Measurements from ENCODE around the gene ITGB4.
"Not testable (repeated sequence)": the region's sequence is repeated elsewhere in the genome, so short reads cannot be mapped to it uniquely, and the experiment has no call there.

DNA sequence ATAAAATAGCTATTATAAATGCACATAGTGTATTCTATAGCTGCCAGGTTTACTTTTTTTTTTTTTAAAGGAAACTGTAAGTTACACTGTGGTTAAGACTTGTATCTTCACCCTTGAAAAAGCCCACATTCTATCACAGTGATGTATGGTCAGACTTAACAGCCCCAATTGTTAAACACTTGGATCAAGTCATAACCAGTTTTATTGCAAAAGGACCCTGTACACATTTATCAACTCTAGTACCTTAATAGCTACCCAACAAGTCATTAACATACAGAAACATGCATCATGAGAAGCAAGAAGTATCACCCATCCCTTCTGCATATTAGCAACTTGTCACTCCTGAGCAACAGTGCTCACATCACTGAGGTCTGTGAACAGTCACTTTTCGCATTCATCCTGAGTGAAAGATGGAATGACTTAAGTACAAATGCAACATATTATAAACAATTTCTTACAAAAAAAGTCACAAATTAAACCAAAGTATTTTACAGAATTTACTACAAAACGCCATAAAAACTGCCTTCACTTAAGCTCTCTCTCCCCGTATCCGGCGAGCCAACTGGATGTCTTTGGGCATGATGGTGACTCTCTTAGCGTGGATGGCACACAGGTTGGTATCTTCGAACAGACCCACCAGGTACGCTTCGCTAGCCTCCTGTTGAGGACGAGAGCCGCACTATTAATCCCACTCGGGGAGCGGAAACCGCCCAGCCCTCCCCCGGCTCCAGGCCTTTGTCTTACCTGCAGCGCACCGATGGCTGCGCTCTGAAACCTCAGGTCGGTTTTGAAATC, 57.0 kb downstream of the ITGB4 start:
- TF ChIP-seq SP1 (IDR thresholded peaks at IDR 0.05; ENCODE audit: low read depth); YY1 (IDR thresholded peaks at IDR 0.05; ENCODE audit: extremely low read depth, insufficient replicate concordance, low read depth, low read length); EZH2phosphoT487 (IDR thresholded peaks at IDR 0.05; ENCODE audit: borderline replicate concordance); JUND (IDR thresholded peaks at IDR 0.05); ZNF274 (IDR thresholded peaks at IDR 0.05; ENCODE audit: low read depth, low read length); FOSL1 (IDR thresholded peaks at IDR 0.05; ENCODE audit: low read depth); RAD21 (IDR thresholded peaks at IDR 0.05; ENCODE audit: low read depth); POLR2A (IDR thresholded peaks at IDR 0.05; ENCODE audit: borderline replicate concordance, extremely low read depth, insufficient read depth, insufficient read length): not testable (repeated sequence)
- TF ChIP-seq, protein P1, sequence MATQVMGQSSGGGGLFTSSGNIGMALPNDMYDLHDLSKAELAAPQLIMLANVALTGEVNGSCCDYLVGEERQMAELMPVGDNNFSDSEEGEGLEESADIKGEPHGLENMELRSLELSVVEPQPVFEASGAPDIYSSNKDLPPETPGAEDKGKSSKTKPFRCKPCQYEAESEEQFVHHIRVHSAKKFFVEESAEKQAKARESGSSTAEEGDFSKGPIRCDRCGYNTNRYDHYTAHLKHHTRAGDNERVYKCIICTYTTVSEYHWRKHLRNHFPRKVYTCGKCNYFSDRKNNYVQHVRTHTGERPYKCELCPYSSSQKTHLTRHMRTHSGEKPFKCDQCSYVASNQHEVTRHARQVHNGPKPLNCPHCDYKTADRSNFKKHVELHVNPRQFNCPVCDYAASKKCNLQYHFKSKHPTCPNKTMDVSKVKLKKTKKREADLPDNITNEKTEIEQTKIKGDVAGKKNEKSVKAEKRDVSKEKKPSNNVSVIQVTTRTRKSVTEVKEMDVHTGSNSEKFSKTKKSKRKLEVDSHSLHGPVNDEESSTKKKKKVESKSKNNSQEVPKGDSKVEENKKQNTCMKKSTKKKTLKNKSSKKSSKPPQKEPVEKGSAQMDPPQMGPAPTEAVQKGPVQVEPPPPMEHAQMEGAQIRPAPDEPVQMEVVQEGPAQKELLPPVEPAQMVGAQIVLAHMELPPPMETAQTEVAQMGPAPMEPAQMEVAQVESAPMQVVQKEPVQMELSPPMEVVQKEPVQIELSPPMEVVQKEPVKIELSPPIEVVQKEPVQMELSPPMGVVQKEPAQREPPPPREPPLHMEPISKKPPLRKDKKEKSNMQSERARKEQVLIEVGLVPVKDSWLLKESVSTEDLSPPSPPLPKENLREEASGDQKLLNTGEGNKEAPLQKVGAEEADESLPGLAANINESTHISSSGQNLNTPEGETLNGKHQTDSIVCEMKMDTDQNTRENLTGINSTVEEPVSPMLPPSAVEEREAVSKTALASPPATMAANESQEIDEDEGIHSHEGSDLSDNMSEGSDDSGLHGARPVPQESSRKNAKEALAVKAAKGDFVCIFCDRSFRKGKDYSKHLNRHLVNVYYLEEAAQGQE (IDR thresholded peaks at IDR 0.05; ENCODE audit: low read depth), result not testable (repeated sequence)
- TF ChIP-seq, protein P2, sequence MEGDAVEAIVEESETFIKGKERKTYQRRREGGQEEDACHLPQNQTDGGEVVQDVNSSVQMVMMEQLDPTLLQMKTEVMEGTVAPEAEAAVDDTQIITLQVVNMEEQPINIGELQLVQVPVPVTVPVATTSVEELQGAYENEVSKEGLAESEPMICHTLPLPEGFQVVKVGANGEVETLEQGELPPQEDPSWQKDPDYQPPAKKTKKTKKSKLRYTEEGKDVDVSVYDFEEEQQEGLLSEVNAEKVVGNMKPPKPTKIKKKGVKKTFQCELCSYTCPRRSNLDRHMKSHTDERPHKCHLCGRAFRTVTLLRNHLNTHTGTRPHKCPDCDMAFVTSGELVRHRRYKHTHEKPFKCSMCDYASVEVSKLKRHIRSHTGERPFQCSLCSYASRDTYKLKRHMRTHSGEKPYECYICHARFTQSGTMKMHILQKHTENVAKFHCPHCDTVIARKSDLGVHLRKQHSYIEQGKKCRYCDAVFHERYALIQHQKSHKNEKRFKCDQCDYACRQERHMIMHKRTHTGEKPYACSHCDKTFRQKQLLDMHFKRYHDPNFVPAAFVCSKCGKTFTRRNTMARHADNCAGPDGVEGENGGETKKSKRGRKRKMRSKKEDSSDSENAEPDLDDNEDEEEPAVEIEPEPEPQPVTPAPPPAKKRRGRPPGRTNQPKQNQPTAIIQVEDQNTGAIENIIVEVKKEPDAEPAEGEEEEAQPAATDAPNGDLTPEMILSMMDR (IDR thresholded peaks at IDR 0.05 in 2 of 3, conservative IDR thresholded peaks at IDR 0.05 in 1 of 3; ENCODE audit: borderline replicate concordance in 1 of 3, insufficient read depth in 1 of 3, low read depth in 2 of 3, low read length in 2 of 3), result not testable (repeated sequence)
